OCI-LY7 (cell line): Measurements from ENCODE around the gene TCTA. TPM values are rescaled to one million over a fixed set of nuclear protein-coding genes. Genes with fewer than 3 reads are reported as not detected.

Source experiments
- BruUV-seq: library from RNA; stranded (reverse); fragments of 400-500 nt; replicated peaks from 2 replicates; lab custom pipeline; 2021; lab: Mats Ljungman, UMichigan
- CTCF ChIA-PET: fragments of 300-600 bp; sonication (Branson Sonifier 250); formaldehyde crosslinking; loops from one replicate; lab custom pipeline; 2022; ENCODE audit warnings: antibody characterized with exemption; ENCODE audit not compliant: unreplicated experiment; lab: Charles Lee
- POLR2A ChIA-PET: fragments of 300-600 bp; sonication (Branson Sonifier 250); formaldehyde crosslinking; loops from one replicate; lab custom pipeline; 2022; ENCODE audit warnings: antibody characterized with exemption; lab: Charles Lee
- DNase-seq: peaks from one replicate; pipeline ENCODE4 v3.0.0-alpha.2; 2015; ENCODE audit warnings: low spot score
- H2AFZ ChIP-seq: fragments of 200-600 bp; sonication (generic), shearing (Covaris generic); 2 replicates; pipeline ENCODE4 v1.6.1; 2014; ENCODE audit warnings: mild to moderate bottlenecking, antibody characterized with exemption, low read length, moderate library complexity
- H3K27ac ChIP-seq: fragments of 200-600 bp; sonication (generic); 2 replicates; pipeline ENCODE4 v1.5.1; 2014; ENCODE audit warnings: mixed run types, low read depth, mild to moderate bottlenecking, moderate library complexity, low read length, inconsistent platforms; ENCODE audit not compliant: poor library complexity, severe bottlenecking
- H3K36me3 ChIP-seq: fragments of 200-600 bp; sonication (generic); 2 replicates; pipeline ENCODE4 v1.6.1; 2014; ENCODE audit warnings: mild to moderate bottlenecking, antibody characterized with exemption, low read length, moderate library complexity, mixed read lengths; ENCODE audit not compliant: insufficient read depth
- H3K4me1 ChIP-seq: fragments of 200-600 bp; sonication (generic); 2 replicates; pipeline ENCODE4 v1.5.1; 2014; ENCODE audit warnings: mild to moderate bottlenecking, low read length; ENCODE audit not compliant: insufficient read depth, poor library complexity, severe bottlenecking
- H3K4me2 ChIP-seq: fragments of 200-600 bp; sonication (generic); 2 replicates; pipeline ENCODE4 v1.6.1; 2014; ENCODE audit warnings: mild to moderate bottlenecking, low read length
- H3K4me3 ChIP-seq: fragments of 200-600 bp; sonication (generic); 2 replicates; pipeline ENCODE4 v1.5.1; 2014; ENCODE audit warnings: mild to moderate bottlenecking, low read depth, low read length; ENCODE audit not compliant: poor library complexity, severe bottlenecking
- H3K79me2 ChIP-seq: fragments of 200-600 bp; sonication (generic); 2 replicates; pipeline ENCODE4 v1.6.1; 2016; ENCODE audit warnings: low read depth, mild to moderate bottlenecking, low read length, moderate library complexity, mixed read lengths; ENCODE audit not compliant: insufficient read depth
- H3K9me2 ChIP-seq: fragments of 200-600 bp; sonication (generic); 2 replicates; pipeline ENCODE4 v1.6.1; 2016; ENCODE audit warnings: mild to moderate bottlenecking, low read length, mixed read lengths; ENCODE audit not compliant: insufficient read depth
- H3K9me3 ChIP-seq: fragments of 200-600 bp; sonication (generic); 2 replicates; pipeline ENCODE4 v1.6.1; 2014; ENCODE audit warnings: mild to moderate bottlenecking, mixed run types, low read length, mixed read lengths
- H4K20me1 ChIP-seq: fragments of 200-600 bp; sonication (generic); 2 replicates; pipeline ENCODE4 v1.6.1; 2014; ENCODE audit warnings: mild to moderate bottlenecking, antibody characterized with exemption, low read length, moderate library complexity, mixed read lengths; ENCODE audit not compliant: insufficient read depth
- EZH2phosphoT487 ChIP-seq: fragments of 200-600 bp; sonication (generic); IDR thresholded peaks from 2 replicates; pipeline ENCODE4 v1.6.1; 2018; ENCODE audit warnings: low read depth, borderline replicate concordance, mild to moderate bottlenecking, mixed run types, antibody characterized with exemption, low read length, moderate library complexity, mixed read lengths
- intact Hi-C: fragments of 100-400 bp; cut with micrococcal nuclease; formaldehyde crosslinking; loops from one replicate; pipeline ENCODE4 v1.10.0; 2022; ENCODE audit not compliant: unreplicated experiment
- total RNA-seq, 2 experiments: library from RNA; depleted of rRNA in 1 of 2; stranded (reverse); fragments of >200 nt in 1 of 2; shearing (Covaris generic) in 1 of 2; gene quantifications; 2 replicates each; pipeline ENCODE4 v1.2.3, GENCODE V29; 2014 to 2022
- TF ChIP-seq, protein P1 (sequence below): fragments of 200-600 bp; sonication (generic); conservative IDR thresholded peaks from 2 replicates; pipeline ENCODE4 v1.5.1; 2014; ENCODE audit warnings: mild to moderate bottlenecking, antibody characterized with exemption, low read length, moderate library complexity, mixed read lengths

TCTA gene
- total RNA-seq, 2 experiments from 2014 or later: 17.9 to 37.7 TPM

- DNase-seq: no peak
- no peak overlapping the region for H3K4me3 ChIP-seq
- no peaks in the 10 kb centered on the region for H3K9me3 ChIP-seq
- no TSS peak for BruUV-seq
- ChIA-PET CTCF (no interaction called here), POLR2A (no interaction called here)
- no peak overlapping the region for H3K4me2 ChIP-seq
- intact Hi-C loops: no loop called here
- H3K36me3 ChIP-seq: no peaks in the 10 kb centered on the region
- H3K79me2 ChIP-seq: no peaks in the 10 kb centered on the region
- no peak overlapping the region for H3K27ac ChIP-seq
- H4K20me1 ChIP-seq: no peaks in the 10 kb centered on the region
- no peaks in the 10 kb centered on the region for H3K4me1 ChIP-seq
- no peaks in the 10 kb centered on the region for H3K9me2 ChIP-seq
- no peak overlapping the region for H2AFZ ChIP-seq
- TF ChIP-seq EZH2phosphoT487: no peak
- TF ChIP-seq, protein P1, sequence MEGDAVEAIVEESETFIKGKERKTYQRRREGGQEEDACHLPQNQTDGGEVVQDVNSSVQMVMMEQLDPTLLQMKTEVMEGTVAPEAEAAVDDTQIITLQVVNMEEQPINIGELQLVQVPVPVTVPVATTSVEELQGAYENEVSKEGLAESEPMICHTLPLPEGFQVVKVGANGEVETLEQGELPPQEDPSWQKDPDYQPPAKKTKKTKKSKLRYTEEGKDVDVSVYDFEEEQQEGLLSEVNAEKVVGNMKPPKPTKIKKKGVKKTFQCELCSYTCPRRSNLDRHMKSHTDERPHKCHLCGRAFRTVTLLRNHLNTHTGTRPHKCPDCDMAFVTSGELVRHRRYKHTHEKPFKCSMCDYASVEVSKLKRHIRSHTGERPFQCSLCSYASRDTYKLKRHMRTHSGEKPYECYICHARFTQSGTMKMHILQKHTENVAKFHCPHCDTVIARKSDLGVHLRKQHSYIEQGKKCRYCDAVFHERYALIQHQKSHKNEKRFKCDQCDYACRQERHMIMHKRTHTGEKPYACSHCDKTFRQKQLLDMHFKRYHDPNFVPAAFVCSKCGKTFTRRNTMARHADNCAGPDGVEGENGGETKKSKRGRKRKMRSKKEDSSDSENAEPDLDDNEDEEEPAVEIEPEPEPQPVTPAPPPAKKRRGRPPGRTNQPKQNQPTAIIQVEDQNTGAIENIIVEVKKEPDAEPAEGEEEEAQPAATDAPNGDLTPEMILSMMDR: no peak
Measured at GRCh38 chr3:49461443-49462171, 49.4 kb downstream of the TCTA start.

DNA sequence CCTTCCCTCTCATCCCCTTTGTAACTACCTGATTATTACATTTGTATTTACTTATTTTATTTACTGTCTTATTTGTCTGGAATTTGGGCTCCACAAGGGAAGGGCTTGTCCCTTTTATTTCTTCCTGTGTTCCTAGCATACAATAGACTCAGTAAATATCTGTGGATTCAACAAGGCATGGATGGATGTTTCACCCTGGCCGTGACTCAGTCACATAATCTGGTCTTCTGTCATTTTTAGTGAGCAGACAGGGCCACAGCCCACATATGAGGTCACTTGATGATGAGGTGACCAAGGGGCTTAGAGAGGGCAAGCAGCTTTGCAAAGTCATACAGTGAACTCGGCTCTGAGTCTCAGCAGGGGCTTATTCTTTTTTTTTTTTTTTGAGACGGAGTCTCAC lies 50.0 kb downstream of the TCTA start:
- H3K4me2 ChIP-seq: no peak overlapping the region
- DNase-seq: no peak
- CTCF ChIA-PET: no interaction called here
- H3K4me1 ChIP-seq: no peaks in the 10 kb centered on the region
- TF ChIP-seq EZH2phosphoT487: no peak
- TF ChIP-seq, protein P1: no peak
- no peaks in the 10 kb centered on the region for H4K20me1 ChIP-seq
- no TSS peak for BruUV-seq
- no peak overlapping the region for H3K4me3 ChIP-seq
- no peak overlapping the region for H3K27ac ChIP-seq
- no peaks in the 10 kb centered on the region for H3K9me3 ChIP-seq
- POLR2A ChIA-PET: no interaction called here
- intact Hi-C loops: no loop called here
- no peaks in the 10 kb centered on the region for H3K9me2 ChIP-seq
- no peak overlapping the region for H2AFZ ChIP-seq
- no peaks in the 10 kb centered on the region for H3K79me2 ChIP-seq
- H3K36me3 ChIP-seq: no peaks in the 10 kb centered on the region

DNA sequence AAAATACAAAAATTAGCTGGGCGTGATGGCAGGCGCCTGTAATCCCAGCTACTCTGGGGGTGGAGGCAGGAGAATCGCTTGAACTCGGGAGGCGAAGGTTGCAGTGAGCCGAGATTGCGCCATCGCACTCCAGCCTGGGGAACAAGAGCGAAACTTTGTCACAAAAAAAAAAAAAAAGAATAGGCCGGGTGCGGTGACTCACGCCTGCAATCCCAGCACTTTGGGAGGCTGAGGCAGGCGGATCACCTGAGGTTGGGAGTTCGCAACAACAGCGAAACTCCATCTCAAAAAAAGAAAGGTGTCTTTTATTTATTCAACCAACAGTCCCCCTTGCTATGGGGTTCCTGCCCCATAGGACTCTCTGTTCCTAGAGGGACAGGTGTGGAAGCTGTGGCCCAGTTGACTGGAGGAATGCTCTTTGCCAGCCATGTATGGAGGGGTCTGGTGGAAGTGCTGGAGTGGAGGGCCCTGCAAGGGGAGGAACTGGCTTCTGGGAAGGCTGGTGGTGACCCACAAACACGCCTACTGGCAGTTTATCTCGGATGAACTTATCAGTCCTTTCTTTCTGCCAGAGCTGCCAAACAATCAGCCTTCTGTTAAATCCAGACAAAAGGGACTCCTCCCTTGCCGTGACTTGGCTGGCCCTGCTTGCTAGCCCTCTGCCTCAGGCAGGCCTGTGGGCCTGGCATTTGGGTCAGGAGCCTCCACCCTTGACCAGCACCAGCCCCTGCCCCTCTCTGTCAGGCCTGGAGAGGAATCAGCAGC lies 53.2 kb downstream of the TCTA start:
- no peak overlapping the region for H3K27ac ChIP-seq
- H2AFZ ChIP-seq: no peak overlapping the region
- ChIA-PET CTCF (no interaction called here), POLR2A (interaction anchor here (0.5 kb wide), 1 partner anchor 133 kb away, joined by 3 read pairs; no protein-coding TSS in a partner anchor)
- H3K4me3 ChIP-seq: no peak overlapping the region
- no peaks in the 10 kb centered on the region for H3K9me3 ChIP-seq
- H3K9me2 ChIP-seq: no peaks in the 10 kb centered on the region
- DNase-seq: no peak
- H3K79me2 ChIP-seq: no peaks in the 10 kb centered on the region
- no peaks in the 10 kb centered on the region for H3K36me3 ChIP-seq
- TF ChIP-seq EZH2phosphoT487: no peak
- TF ChIP-seq, protein P1: no peak
- H3K4me2 ChIP-seq: no peak overlapping the region
- intact Hi-C loops: no loop called here
- no peaks in the 10 kb centered on the region for H4K20me1 ChIP-seq
- H3K4me1 ChIP-seq: peaks cover 8% of the 10 kb centered on the region
- no TSS peak for BruUV-seq
